WTC11 (cell line): Measurements from ENCODE around the gene GRPEL2. TPM values are rescaled to one million over a fixed set of nuclear protein-coding genes. Genes with fewer than 3 reads are reported as not detected.

Source experiments
- ATAC-seq: fragments of 200-7000 bp; cut with Tn5 transposase; 2 replicates; pipeline ENCODE4 v1.10.0; 2021; ENCODE audit warnings: mild to moderate bottlenecking, moderate library complexity
- CTCF ChIA-PET: fragments of 300-600 bp; sonication (Branson Sonifier 250); formaldehyde crosslinking; loops from one replicate; lab custom pipeline; 2021; ENCODE audit warnings: antibody characterized with exemption; lab: Charles Lee
- POLR2A ChIA-PET: fragments of 350-600 bp; sonication (Branson Sonifier 250); formaldehyde crosslinking; loops from one replicate; lab custom pipeline; 2021; ENCODE audit warnings: antibody characterized with exemption; lab: Charles Lee
- DNase-seq: peaks from one replicate; pipeline ENCODE4 v3.0.0; 2021; ENCODE audit warnings: low spot score
- H3K27ac Mint-ChIP-seq: 2 replicates; pipeline ENCODE4 v1.8.0; 2021; ENCODE audit warnings: mixed read lengths
- H3K27me3 Mint-ChIP-seq: 2 replicates; pipeline ENCODE4 v1.8.0; 2021; ENCODE audit warnings: low read depth, mild to moderate bottlenecking, moderate library complexity, mixed read lengths
- H3K36me3 Mint-ChIP-seq: 2 replicates; pipeline ENCODE4 v1.8.0; 2021; ENCODE audit warnings: mixed read lengths
- H3K4me1 Mint-ChIP-seq: 2 replicates; pipeline ENCODE4 v1.8.0; 2022; ENCODE audit warnings: mixed read lengths
- H3K4me3 Mint-ChIP-seq: 2 replicates; pipeline ENCODE4 v1.8.0; 2021; ENCODE audit warnings: mild to moderate bottlenecking, moderate library complexity, mixed read lengths
- H3K9me3 Mint-ChIP-seq: 2 replicates; pipeline ENCODE4 v1.8.0; 2021; ENCODE audit warnings: mixed read lengths
- CDX4 ChIP-seq: fragments of 250-450 bp; sonication (Bioruptor Pico); IDR thresholded peaks from 2 replicates; pipeline ENCODE4 v1.9.0; 2021; ENCODE audit warnings: moderate library complexity, mild to moderate bottlenecking, inconsistent platforms, borderline replicate concordance
- CREM ChIP-seq: sonication (generic); formaldehyde crosslinking; IDR thresholded peaks from 2 replicates; pipeline ENCODE4 v1.8.1; 2022; ENCODE audit warnings: mild to moderate bottlenecking, missing genetic modification reagents, moderate library complexity
- ESRRA ChIP-seq: sonication (generic); formaldehyde crosslinking; IDR thresholded peaks from 2 replicates; pipeline ENCODE4 v1.8.1; 2022; ENCODE audit warnings: mild to moderate bottlenecking, missing genetic modification reagents, borderline replicate concordance
- FOXK1 ChIP-seq: sonication (generic); formaldehyde crosslinking; IDR thresholded peaks from 2 replicates; pipeline ENCODE4 v1.8.0; 2022; ENCODE audit warnings: mild to moderate bottlenecking, moderate library complexity, missing genetic modification reagents
- FOXP1 ChIP-seq: sonication (generic); formaldehyde crosslinking; IDR thresholded peaks from 2 replicates; pipeline ENCODE4 v1.8.0; 2022; ENCODE audit warnings: missing genetic modification reagents, mild to moderate bottlenecking, moderate library complexity, borderline replicate concordance
- HMGA2 ChIP-seq: fragments of 250-450 bp; sonication (Bioruptor Pico); IDR thresholded peaks from 2 replicates; pipeline ENCODE4 v1.4.0; 2021; ENCODE audit warnings: mild to moderate bottlenecking, moderate library complexity
- JUN ChIP-seq: sonication (generic); formaldehyde crosslinking; IDR thresholded peaks from 2 replicates; pipeline ENCODE4 v1.8.0; 2023; ENCODE audit warnings: mild to moderate bottlenecking, missing genetic modification reagents
- KAT7 ChIP-seq: sonication (generic); formaldehyde crosslinking; IDR thresholded peaks from 2 replicates; pipeline ENCODE4 v1.8.1; 2023; ENCODE audit warnings: missing genetic modification reagents, mild to moderate bottlenecking, borderline replicate concordance
- MAX ChIP-seq: sonication (generic); formaldehyde crosslinking; IDR thresholded peaks from 2 replicates; pipeline ENCODE4 v1.8.0; 2022; ENCODE audit warnings: mild to moderate bottlenecking, missing genetic modification reagents
- MXD4 ChIP-seq: fragments of 250-450 bp; sonication (Bioruptor Pico); IDR thresholded peaks from 2 replicates; pipeline ENCODE4 v1.8.0; 2021; ENCODE audit warnings: mild to moderate bottlenecking, moderate library complexity, borderline replicate concordance
- MYBL2 ChIP-seq: sonication (generic); formaldehyde crosslinking; IDR thresholded peaks from 2 replicates; pipeline ENCODE4 v1.8.1; 2023; ENCODE audit warnings: mild to moderate bottlenecking, moderate library complexity, missing genetic modification reagents
- NR1H2 ChIP-seq: sonication (generic); formaldehyde crosslinking; IDR thresholded peaks from 2 replicates; pipeline ENCODE4 v1.9.0; 2021; ENCODE audit warnings: mild to moderate bottlenecking, moderate library complexity, missing genetic modification reagents
- NR3C1 ChIP-seq: sonication (generic); formaldehyde crosslinking; conservative IDR thresholded peaks from 2 replicates; pipeline ENCODE4 v1.8.1; 2023; ENCODE audit warnings: low read depth, mild to moderate bottlenecking, missing genetic modification reagents
- OVOL2 ChIP-seq: fragments of 250-450 bp; sonication (Bioruptor Pico); IDR thresholded peaks from 2 replicates; pipeline ENCODE4 v1.9.0; 2021; ENCODE audit warnings: mild to moderate bottlenecking, borderline replicate concordance
- PRRX2 ChIP-seq: fragments of 250-450 bp; sonication (Bioruptor Pico); IDR thresholded peaks from 2 replicates; pipeline ENCODE4 v1.8.0; 2021; ENCODE audit warnings: mild to moderate bottlenecking
- RORB ChIP-seq: fragments of 250-450 bp; sonication (Bioruptor Pico); IDR thresholded peaks from 2 replicates; pipeline ENCODE4 v1.9.0; 2021; ENCODE audit warnings: mild to moderate bottlenecking
- SMAD3 ChIP-seq: sonication (generic); formaldehyde crosslinking; IDR thresholded peaks from 2 replicates; pipeline ENCODE4 v1.8.0; 2022; ENCODE audit warnings: missing genetic modification reagents, mild to moderate bottlenecking, borderline replicate concordance
- SOX15 ChIP-seq: fragments of 250-450 bp; sonication (Bioruptor Pico); IDR thresholded peaks from 2 replicates; pipeline ENCODE4 v1.9.0; 2021; ENCODE audit warnings: mild to moderate bottlenecking
- TEAD1 ChIP-seq: sonication (generic); formaldehyde crosslinking; IDR thresholded peaks from 2 replicates; pipeline ENCODE4 v1.8.0; 2022; ENCODE audit warnings: mild to moderate bottlenecking, missing genetic modification reagents
- TEAD4 ChIP-seq: sonication (generic); formaldehyde crosslinking; IDR thresholded peaks from 2 replicates; pipeline ENCODE4 v1.8.0; 2022; ENCODE audit warnings: mild to moderate bottlenecking, missing genetic modification reagents
- ZBTB21 ChIP-seq: sonication (generic); formaldehyde crosslinking; IDR thresholded peaks from 2 replicates; pipeline ENCODE4 v1.8.1; 2023; ENCODE audit warnings: mild to moderate bottlenecking, missing genetic modification reagents, borderline replicate concordance
- ZNF219 ChIP-seq: sonication (generic); formaldehyde crosslinking; IDR thresholded peaks from 2 replicates; pipeline ENCODE4 v1.8.0; 2023; ENCODE audit warnings: missing genetic modification reagents, mild to moderate bottlenecking, borderline replicate concordance
- ZNF263 ChIP-seq: sonication (generic); formaldehyde crosslinking; IDR thresholded peaks from 2 replicates; pipeline ENCODE4 v1.8.1; 2022; ENCODE audit warnings: low read depth, mild to moderate bottlenecking, moderate library complexity, missing genetic modification reagents
- ZNF416 ChIP-seq: fragments of 250-450 bp; sonication (Bioruptor Pico); IDR thresholded peaks from 2 replicates; pipeline ENCODE4 v1.9.0; 2021; ENCODE audit warnings: mild to moderate bottlenecking, inconsistent platforms
- total RNA-seq: library from RNA; stranded (reverse); gene quantifications from 3 replicates; pipeline ENCODE4 v1.2.3, GENCODE V29; 2021
- TF ChIP-seq, protein P1 (sequence below): sonication (generic); formaldehyde crosslinking; IDR thresholded peaks from 2 replicates; pipeline ENCODE4 v1.8.0; 2022; ENCODE audit warnings: mild to moderate bottlenecking, missing genetic modification reagents
- TF ChIP-seq, protein P2 (sequence below): sonication (generic); formaldehyde crosslinking; IDR thresholded peaks from 2 replicates; pipeline ENCODE4 v1.8.0; 2022; ENCODE audit warnings: mild to moderate bottlenecking, missing genetic modification reagents
- TF ChIP-seq, protein P3 (sequence below): fragments of 250-450 bp; sonication (Bioruptor Pico); IDR thresholded peaks from 2 replicates; pipeline ENCODE4 v1.8.0; 2021; ENCODE audit warnings: mild to moderate bottlenecking
- TF ChIP-seq, protein P4 (sequence below): fragments of 250-450 bp; sonication (Bioruptor Pico); IDR thresholded peaks from 2 replicates; pipeline ENCODE4 v1.9.0; 2021; ENCODE audit warnings: mild to moderate bottlenecking

Gene GRPEL2
- total RNA-seq, 1 experiment from 2014 or later: 48.6 TPM

GRCh38 chr5:149328177-149328576 is 17.1 kb upstream of the GRPEL2 start:
- Mint-ChIP-seq H3K27ac (no peak overlapping the region), H3K9me3 (no peaks in the 10 kb centered on the region), H3K4me1 (no peaks in the 10 kb centered on the region), H3K27me3 (no peaks in the 10 kb centered on the region), H3K36me3 (no peaks in the 10 kb centered on the region), H3K4me3 (no peak overlapping the region)
- no peak for TF ChIP-seq MYBL2
- TF ChIP-seq, protein P1, sequence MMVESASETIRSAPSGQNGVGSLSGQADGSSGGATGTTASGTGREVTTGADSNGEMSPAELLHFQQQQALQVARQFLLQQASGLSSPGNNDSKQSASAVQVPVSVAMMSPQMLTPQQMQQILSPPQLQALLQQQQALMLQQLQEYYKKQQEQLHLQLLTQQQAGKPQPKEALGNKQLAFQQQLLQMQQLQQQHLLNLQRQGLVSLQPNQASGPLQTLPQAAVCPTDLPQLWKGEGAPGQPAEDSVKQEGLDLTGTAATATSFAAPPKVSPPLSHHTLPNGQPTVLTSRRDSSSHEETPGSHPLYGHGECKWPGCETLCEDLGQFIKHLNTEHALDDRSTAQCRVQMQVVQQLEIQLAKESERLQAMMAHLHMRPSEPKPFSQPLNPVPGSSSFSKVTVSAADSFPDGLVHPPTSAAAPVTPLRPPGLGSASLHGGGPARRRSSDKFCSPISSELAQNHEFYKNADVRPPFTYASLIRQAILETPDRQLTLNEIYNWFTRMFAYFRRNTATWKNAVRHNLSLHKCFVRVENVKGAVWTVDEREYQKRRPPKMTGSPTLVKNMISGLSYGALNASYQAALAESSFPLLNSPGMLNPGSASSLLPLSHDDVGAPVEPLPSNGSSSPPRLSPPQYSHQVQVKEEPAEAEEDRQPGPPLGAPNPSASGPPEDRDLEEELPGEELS (CRISPR knock-in tag): no peak
- no peak for TF ChIP-seq RORB (CRISPR knock-in tag)
- no peak for TF ChIP-seq ZNF219 (CRISPR knock-in tag)
- no peak for TF ChIP-seq NR1H2 (CRISPR knock-in tag)
- no peak for TF ChIP-seq CDX4
- no peak for TF ChIP-seq ESRRA (CRISPR knock-in tag)
- TF ChIP-seq PRRX2 (CRISPR knock-in tag): no peak
- TF ChIP-seq, protein P2, sequence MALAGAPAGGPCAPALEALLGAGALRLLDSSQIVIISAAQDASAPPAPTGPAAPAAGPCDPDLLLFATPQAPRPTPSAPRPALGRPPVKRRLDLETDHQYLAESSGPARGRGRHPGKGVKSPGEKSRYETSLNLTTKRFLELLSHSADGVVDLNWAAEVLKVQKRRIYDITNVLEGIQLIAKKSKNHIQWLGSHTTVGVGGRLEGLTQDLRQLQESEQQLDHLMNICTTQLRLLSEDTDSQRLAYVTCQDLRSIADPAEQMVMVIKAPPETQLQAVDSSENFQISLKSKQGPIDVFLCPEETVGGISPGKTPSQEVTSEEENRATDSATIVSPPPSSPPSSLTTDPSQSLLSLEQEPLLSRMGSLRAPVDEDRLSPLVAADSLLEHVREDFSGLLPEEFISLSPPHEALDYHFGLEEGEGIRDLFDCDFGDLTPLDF (CRISPR knock-in tag): no peak
- TF ChIP-seq, protein P3, sequence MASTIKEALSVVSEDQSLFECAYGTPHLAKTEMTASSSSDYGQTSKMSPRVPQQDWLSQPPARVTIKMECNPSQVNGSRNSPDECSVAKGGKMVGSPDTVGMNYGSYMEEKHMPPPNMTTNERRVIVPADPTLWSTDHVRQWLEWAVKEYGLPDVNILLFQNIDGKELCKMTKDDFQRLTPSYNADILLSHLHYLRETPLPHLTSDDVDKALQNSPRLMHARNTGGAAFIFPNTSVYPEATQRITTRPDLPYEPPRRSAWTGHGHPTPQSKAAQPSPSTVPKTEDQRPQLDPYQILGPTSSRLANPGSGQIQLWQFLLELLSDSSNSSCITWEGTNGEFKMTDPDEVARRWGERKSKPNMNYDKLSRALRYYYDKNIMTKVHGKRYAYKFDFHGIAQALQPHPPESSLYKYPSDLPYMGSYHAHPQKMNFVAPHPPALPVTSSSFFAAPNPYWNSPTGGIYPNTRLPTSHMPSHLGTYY (CRISPR knock-in tag): no peak
- TF ChIP-seq MAX (CRISPR knock-in tag): no peak
- TF ChIP-seq MXD4 (CRISPR knock-in tag): no peak
- ATAC-seq (no peak), DNase-seq (no peak)
- ChIA-PET CTCF (no interaction called here), POLR2A (no interaction called here)

- H3K4me3 Mint-ChIP-seq: no peak overlapping the region
- no peaks in the 10 kb centered on the region for H3K9me3 Mint-ChIP-seq
- CTCF ChIA-PET: interaction anchor here (1.7 kb wide), 1 partner anchor 17 kb away, joined by 6 read pairs; no protein-coding TSS in a partner anchor
- no peaks in the 10 kb centered on the region for H3K4me1 Mint-ChIP-seq
- H3K36me3 Mint-ChIP-seq: no peaks in the 10 kb centered on the region
- no peak for ATAC-seq
- POLR2A ChIA-PET: no interaction called here
- H3K27ac Mint-ChIP-seq: no peak overlapping the region
- DNase-seq: no peak
- no peaks in the 10 kb centered on the region for H3K27me3 Mint-ChIP-seq
- TF ChIP-seq FOXP1 (CRISPR knock-in tag) (no peak), NR3C1 (no peak), NR1H2 (CRISPR knock-in tag) (no peak), PRRX2 (CRISPR knock-in tag) (no peak), FOXK1 (CRISPR knock-in tag) (no peak), SMAD3 (no peak), ZNF416 (no peak), ZNF263 (CRISPR knock-in tag) (no peak), JUN (CRISPR knock-in tag) (no peak), CREM (CRISPR knock-in tag) (no peak), TEAD1 (CRISPR knock-in tag) (no peak), KAT7 (CRISPR knock-in tag) (no peak), SOX15 (CRISPR knock-in tag) (no peak), ZBTB21 (CRISPR knock-in tag) (no peak), TEAD4 (CRISPR knock-in tag) (no peak), OVOL2 (CRISPR knock-in tag) (no peak), HMGA2 (CRISPR knock-in tag) (no peak)
- TF ChIP-seq, protein P4, sequence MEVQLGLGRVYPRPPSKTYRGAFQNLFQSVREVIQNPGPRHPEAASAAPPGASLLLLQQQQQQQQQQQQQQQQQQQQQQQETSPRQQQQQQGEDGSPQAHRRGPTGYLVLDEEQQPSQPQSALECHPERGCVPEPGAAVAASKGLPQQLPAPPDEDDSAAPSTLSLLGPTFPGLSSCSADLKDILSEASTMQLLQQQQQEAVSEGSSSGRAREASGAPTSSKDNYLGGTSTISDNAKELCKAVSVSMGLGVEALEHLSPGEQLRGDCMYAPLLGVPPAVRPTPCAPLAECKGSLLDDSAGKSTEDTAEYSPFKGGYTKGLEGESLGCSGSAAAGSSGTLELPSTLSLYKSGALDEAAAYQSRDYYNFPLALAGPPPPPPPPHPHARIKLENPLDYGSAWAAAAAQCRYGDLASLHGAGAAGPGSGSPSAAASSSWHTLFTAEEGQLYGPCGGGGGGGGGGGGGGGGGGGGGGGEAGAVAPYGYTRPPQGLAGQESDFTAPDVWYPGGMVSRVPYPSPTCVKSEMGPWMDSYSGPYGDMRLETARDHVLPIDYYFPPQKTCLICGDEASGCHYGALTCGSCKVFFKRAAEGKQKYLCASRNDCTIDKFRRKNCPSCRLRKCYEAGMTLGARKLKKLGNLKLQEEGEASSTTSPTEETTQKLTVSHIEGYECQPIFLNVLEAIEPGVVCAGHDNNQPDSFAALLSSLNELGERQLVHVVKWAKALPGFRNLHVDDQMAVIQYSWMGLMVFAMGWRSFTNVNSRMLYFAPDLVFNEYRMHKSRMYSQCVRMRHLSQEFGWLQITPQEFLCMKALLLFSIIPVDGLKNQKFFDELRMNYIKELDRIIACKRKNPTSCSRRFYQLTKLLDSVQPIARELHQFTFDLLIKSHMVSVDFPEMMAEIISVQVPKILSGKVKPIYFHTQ (CRISPR knock-in tag): no peak
Observed at GRCh38 chr5:149333711-149334443, 11.4 kb upstream of the GRPEL2 start.
